Measurements from ENCODE around the gene MRAS. TPM values are rescaled to one million over a fixed set of nuclear protein-coding genes. Genes with fewer than 3 reads are reported as not detected.

The MRAS gene
- total RNA-seq, 1 donor from 2014 or later: 41.6 TPM

GRCh38 chr3:138310494-138310893 lies 37.9 kb upstream of the MRAS start:
- no peaks in the 10 kb centered on the region for H3K4me1 Mint-ChIP-seq (ENCODE audit: unreplicated experiment)
- H3K27ac Mint-ChIP-seq: no peak overlapping the region
- no peaks in the 10 kb centered on the region for H3K9me3 Mint-ChIP-seq

GRCh38 chr3:138314751-138315150 lies 33.6 kb upstream of the MRAS start:
- TF ChIP-seq, protein P1, sequence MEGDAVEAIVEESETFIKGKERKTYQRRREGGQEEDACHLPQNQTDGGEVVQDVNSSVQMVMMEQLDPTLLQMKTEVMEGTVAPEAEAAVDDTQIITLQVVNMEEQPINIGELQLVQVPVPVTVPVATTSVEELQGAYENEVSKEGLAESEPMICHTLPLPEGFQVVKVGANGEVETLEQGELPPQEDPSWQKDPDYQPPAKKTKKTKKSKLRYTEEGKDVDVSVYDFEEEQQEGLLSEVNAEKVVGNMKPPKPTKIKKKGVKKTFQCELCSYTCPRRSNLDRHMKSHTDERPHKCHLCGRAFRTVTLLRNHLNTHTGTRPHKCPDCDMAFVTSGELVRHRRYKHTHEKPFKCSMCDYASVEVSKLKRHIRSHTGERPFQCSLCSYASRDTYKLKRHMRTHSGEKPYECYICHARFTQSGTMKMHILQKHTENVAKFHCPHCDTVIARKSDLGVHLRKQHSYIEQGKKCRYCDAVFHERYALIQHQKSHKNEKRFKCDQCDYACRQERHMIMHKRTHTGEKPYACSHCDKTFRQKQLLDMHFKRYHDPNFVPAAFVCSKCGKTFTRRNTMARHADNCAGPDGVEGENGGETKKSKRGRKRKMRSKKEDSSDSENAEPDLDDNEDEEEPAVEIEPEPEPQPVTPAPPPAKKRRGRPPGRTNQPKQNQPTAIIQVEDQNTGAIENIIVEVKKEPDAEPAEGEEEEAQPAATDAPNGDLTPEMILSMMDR (conservative IDR thresholded peaks at IDR 0.05): no peak
- no peaks in the 10 kb centered on the region for H3K36me3 Mint-ChIP-seq
- H3K4me3 Mint-ChIP-seq: no peak overlapping the region
- no peaks in the 10 kb centered on the region for H3K4me1 Mint-ChIP-seq (ENCODE audit: unreplicated experiment)
- no peak for DNase-seq (ENCODE audit: extremely low spot score, unreplicated experiment)
- peaks cover 25% of the 10 kb centered on the region for H3K27me3 Mint-ChIP-seq
- H3K9me3 Mint-ChIP-seq: no peaks in the 10 kb centered on the region
- no peak overlapping the region for H3K27ac Mint-ChIP-seq

More at GRCh38 chr3:138310494-138310893, 37.9 kb upstream of the MRAS start:
- TF ChIP-seq, protein P1 (conservative IDR thresholded peaks at IDR 0.05): no peak
- Mint-ChIP-seq H3K4me3 (no peak overlapping the region), H3K27me3 (peaks cover 22% of the 10 kb centered on the region), H3K36me3 (peaks cover 8% of the 10 kb centered on the region)
- DNase-seq (ENCODE audit: extremely low spot score, unreplicated experiment): no peak

- Mint-ChIP-seq H3K36me3 (no peaks in the 10 kb centered on the region), H3K9me3 (no peaks in the 10 kb centered on the region), H3K4me3 (no peak overlapping the region), H3K4me1 (ENCODE audit: unreplicated experiment) (no peaks in the 10 kb centered on the region), H3K27me3 (peaks cover 13% of the 10 kb centered on the region), H3K27ac (no peak overlapping the region)
- no peak for DNase-seq (ENCODE audit: extremely low spot score, unreplicated experiment)
- TF ChIP-seq, protein P1 (conservative IDR thresholded peaks at IDR 0.05): no peak
Observed at GRCh38 chr3:138317687-138318086, 30.7 kb upstream of the MRAS start.

GRCh38 chr3:138323971-138324370 lies 24.4 kb upstream of the MRAS start:
- DNase-seq (ENCODE audit: extremely low spot score, unreplicated experiment): no peak
- Mint-ChIP-seq H3K27ac (no peak overlapping the region), H3K27me3 (peaks cover 9% of the 10 kb centered on the region), H3K9me3 (no peaks in the 10 kb centered on the region), H3K4me1 (ENCODE audit: unreplicated experiment) (peaks cover 5% of the 10 kb centered on the region), H3K36me3 (no peaks in the 10 kb centered on the region), H3K4me3 (no peak overlapping the region)
- TF ChIP-seq, protein P1 (conservative IDR thresholded peaks at IDR 0.05): no peak

- no peak for DNase-seq (ENCODE audit: extremely low spot score, unreplicated experiment)
- TF ChIP-seq, protein P1 (conservative IDR thresholded peaks at IDR 0.05): no peak
- no peaks in the 10 kb centered on the region for H3K9me3 Mint-ChIP-seq
- no peak overlapping the region for H3K27ac Mint-ChIP-seq
- no peaks in the 10 kb centered on the region for H3K36me3 Mint-ChIP-seq
- peaks cover 7% of the 10 kb centered on the region for H3K27me3 Mint-ChIP-seq
- peaks cover 9% of the 10 kb centered on the region for H3K4me1 Mint-ChIP-seq (ENCODE audit: unreplicated experiment)
- no peak overlapping the region for H3K4me3 Mint-ChIP-seq
Observed at GRCh38 chr3:138325990-138326389, 22.4 kb upstream of the MRAS start.

Data from type B pancreatic cell (in vitro differentiated cells).